Fibroblast of villous mesenchyme (primary cell): ENCODE measurements around the gene TNFAIP8L2. TPM values are rescaled to one million over a fixed set of nuclear protein-coding genes. Genes with fewer than 3 reads are reported as not detected.

Source experiments
- DNase-seq: peaks from one replicate; pipeline ENCODE4 v3.0.0-alpha.2; 2010; ENCODE audit warnings: low read depth
- H3K4me3 ChIP-seq: 2 replicates; pipeline ENCODE4 v1.5.1; 2011; ENCODE audit warnings: low read depth, mild to moderate bottlenecking, low read length
- CTCF ChIP-seq: IDR thresholded peaks from 2 replicates; pipeline ENCODE4 v1.5.1; 2012; ENCODE audit warnings: low read depth, mild to moderate bottlenecking, low read length; ENCODE audit not compliant: insufficient read depth
- total RNA-seq: library from RNA; depleted of rRNA; stranded (reverse); fragments of >200 nt; gene quantifications from 2 replicates; pipeline ENCODE4 v1.2.3, GENCODE V29; 2012

The TNFAIP8L2 gene
- total RNA-seq, 1 donor: not detected

- no peak overlapping the region for H3K4me3 ChIP-seq
- no peak for TF ChIP-seq CTCF
- DNase-seq: no peak
Observed at GRCh38 chr1:151158751-151159251, 2.4 kb downstream of the TNFAIP8L2 start.

- no peak for TF ChIP-seq CTCF
- DNase-seq: no peak
Observed at GRCh38 chr1:151159373-151159772, 2.9 kb downstream of the TNFAIP8L2 start.

GRCh38 chr1:151164732-151165280 is 8.4 kb downstream of the TNFAIP8L2 start:
- TF ChIP-seq CTCF: no peak
- peak overlapping the region; percentile 99 for H3K4me3 ChIP-seq
- DNase-seq: peak; percentile 71

More at GRCh38 chr1:151159373-151159772, 2.9 kb downstream of the TNFAIP8L2 start:
- no peak overlapping the region for H3K4me3 ChIP-seq

GRCh38 chr1:151165281-151165737 is 8.9 kb downstream of the TNFAIP8L2 start:
- peak; percentile 67 for DNase-seq

GRCh38 chr1:151165738-151166504 is 9.5 kb downstream of the TNFAIP8L2 start, which contains the start of the genes LYSMD1 and SCNM1:
Gene LYSMD1 (minus strand): TSS chr1:151165902. CDS start chr1:151165258, 644 bp downstream.
Gene SCNM1 (plus strand): TSS chr1:151166144. CDS start chr1:151166153, 9 bp downstream.
- DNase-seq: peak; percentile 99
- no peak for TF ChIP-seq CTCF
- H3K4me3 ChIP-seq: peak within 1 kb of the TSS; percentile 99

More at GRCh38 chr1:151165281-151165737, 8.9 kb downstream of the TNFAIP8L2 start:
- no peak for TF ChIP-seq CTCF
- peak overlapping the region; percentile 99 for H3K4me3 ChIP-seq

GRCh38 chr1:151166505-151166956 is 10.1 kb downstream of the TNFAIP8L2 start:
- DNase-seq: peak; percentile 74
- no peak for TF ChIP-seq CTCF

More at GRCh38 chr1:151166505-151166956, 10.1 kb downstream of the TNFAIP8L2 start:
- H3K4me3 ChIP-seq: peak overlapping the region; percentile 99
